ENCODE data around the gene BCAT1.

BCAT1 gene

GRCh38 chr12:24950231-24950834 lies 1.4 kb upstream of the BCAT1 start:
- Histone ChIP-seq H3K9me2 (replicated peaks; ENCODE audit: insufficient read depth, low read length) (no peaks in the 10 kb centered on the region), H3K4me2 (ENCODE audit: low read depth, low read length, poor library complexity, severe bottlenecking) (no peak overlapping the region), H3F3A (ENCODE audit: insufficient read depth) (peaks cover 29% of the 10 kb centered on the region), H3K36me3 (ENCODE audit: low read length) (no peaks in the 10 kb centered on the region), H3K27me3 (ENCODE audit: low read length) (no peaks in the 10 kb centered on the region), H3K9ac (ENCODE audit: low read length) (no peak overlapping the region), H3K79me2 (ENCODE audit: insufficient read depth, low read length) (peaks cover 35% of the 10 kb centered on the region), H4K20me1 (ENCODE audit: low read depth, low read length) (no peaks in the 10 kb centered on the region), H3K4me3 (ENCODE audit: insufficient read depth, low read length, poor library complexity, severe bottlenecking) (no peak overlapping the region), H3K9me3 (ENCODE audit: insufficient read depth, low read length) (no peaks in the 10 kb centered on the region), H2AFZ (ENCODE audit: low read depth, low read length, severe bottlenecking) (no peak overlapping the region), H3K27ac (ENCODE audit: low read depth, low read length) (no peak overlapping the region)
- TF ChIP-seq CTCF (IDR thresholded peaks at IDR 0.05; ENCODE audit: insufficient read depth, low read length, poor library complexity, severe bottlenecking) (no peak), EZH2phosphoT487 (conservative IDR thresholded peaks at IDR 0.05; ENCODE audit: low read length) (no peak)

GRCh38 chr12:24948420-24948756 lies 513 bp downstream of the BCAT1 start:
- peaks cover 29% of the 10 kb centered on the region for H3F3A ChIP-seq (ENCODE audit: insufficient read depth)
- H2AFZ ChIP-seq (ENCODE audit: low read depth, low read length, severe bottlenecking) = peak overlapping the region; percentile 97
- H3K79me2 ChIP-seq (ENCODE audit: insufficient read depth, low read length) = peaks cover 48% of the 10 kb centered on the region
- TF ChIP-seq EZH2phosphoT487 (conservative IDR thresholded peaks at IDR 0.05; ENCODE audit: low read length) = no peak
- TF ChIP-seq CTCF (IDR thresholded peaks at IDR 0.05; ENCODE audit: insufficient read depth, low read length, poor library complexity, severe bottlenecking) = no peak
- peak overlapping the region; percentile 92 for H3K9ac ChIP-seq (ENCODE audit: low read length)
- H3K27me3 ChIP-seq (ENCODE audit: low read length) = no peaks in the 10 kb centered on the region
- H3K9me2 ChIP-seq (replicated peaks; ENCODE audit: insufficient read depth, low read length) = no peaks in the 10 kb centered on the region
- no peaks in the 10 kb centered on the region for H4K20me1 ChIP-seq (ENCODE audit: low read depth, low read length)
- peak overlapping the region; percentile 92 for H3K4me2 ChIP-seq (ENCODE audit: low read depth, low read length, poor library complexity, severe bottlenecking)
- no peaks in the 10 kb centered on the region for H3K36me3 ChIP-seq (ENCODE audit: low read length)
- H3K9me3 ChIP-seq (ENCODE audit: insufficient read depth, low read length) = no peaks in the 10 kb centered on the region
- H3K4me3 ChIP-seq (ENCODE audit: insufficient read depth, low read length, poor library complexity, severe bottlenecking) = peak overlapping the region; percentile 94
- H3K27ac ChIP-seq (ENCODE audit: low read depth, low read length) = peak overlapping the region; percentile 50

GRCh38 chr12:24947541-24948419 lies 1.1 kb downstream of the BCAT1 start:
- no peaks in the 10 kb centered on the region for H3K9me3 ChIP-seq (ENCODE audit: insufficient read depth, low read length)
- H3F3A ChIP-seq (ENCODE audit: insufficient read depth) = peaks cover 29% of the 10 kb centered on the region
- H3K4me3 ChIP-seq (ENCODE audit: insufficient read depth, low read length, poor library complexity, severe bottlenecking) = peak overlapping the region; percentile 94
- peak overlapping the region; percentile 92 for H3K9ac ChIP-seq (ENCODE audit: low read length)
- no peaks in the 10 kb centered on the region for H4K20me1 ChIP-seq (ENCODE audit: low read depth, low read length)
- peak overlapping the region; percentile 92 for H3K4me2 ChIP-seq (ENCODE audit: low read depth, low read length, poor library complexity, severe bottlenecking)
- no peaks in the 10 kb centered on the region for H3K9me2 ChIP-seq (replicated peaks; ENCODE audit: insufficient read depth, low read length)
- H3K27me3 ChIP-seq (ENCODE audit: low read length) = no peaks in the 10 kb centered on the region
- peak overlapping the region; percentile 97 for H2AFZ ChIP-seq (ENCODE audit: low read depth, low read length, severe bottlenecking)
- TF ChIP-seq CTCF (IDR thresholded peaks at IDR 0.05; ENCODE audit: insufficient read depth, low read length, poor library complexity, severe bottlenecking) = no peak
- no peak for TF ChIP-seq EZH2phosphoT487 (conservative IDR thresholded peaks at IDR 0.05; ENCODE audit: low read length)
- H3K36me3 ChIP-seq (ENCODE audit: low read length) = no peaks in the 10 kb centered on the region
- H3K79me2 ChIP-seq (ENCODE audit: insufficient read depth, low read length) = peaks cover 53% of the 10 kb centered on the region
- H3K27ac ChIP-seq (ENCODE audit: low read depth, low read length) = peak overlapping the region; percentile 50

Data from SU-DHL-6 (cell line).